Fibroblast of skin of abdomen (primary cell): ENCODE results near the gene EDN3.
A peak's percentile ranks its signal among the peaks of the same experiment; 100 is the strongest.

Experiments used
- DNase-seq: peaks from one replicate; pipeline ENCODE4 v3.0.0-alpha.2; 2013

Gene EDN3

DNA sequence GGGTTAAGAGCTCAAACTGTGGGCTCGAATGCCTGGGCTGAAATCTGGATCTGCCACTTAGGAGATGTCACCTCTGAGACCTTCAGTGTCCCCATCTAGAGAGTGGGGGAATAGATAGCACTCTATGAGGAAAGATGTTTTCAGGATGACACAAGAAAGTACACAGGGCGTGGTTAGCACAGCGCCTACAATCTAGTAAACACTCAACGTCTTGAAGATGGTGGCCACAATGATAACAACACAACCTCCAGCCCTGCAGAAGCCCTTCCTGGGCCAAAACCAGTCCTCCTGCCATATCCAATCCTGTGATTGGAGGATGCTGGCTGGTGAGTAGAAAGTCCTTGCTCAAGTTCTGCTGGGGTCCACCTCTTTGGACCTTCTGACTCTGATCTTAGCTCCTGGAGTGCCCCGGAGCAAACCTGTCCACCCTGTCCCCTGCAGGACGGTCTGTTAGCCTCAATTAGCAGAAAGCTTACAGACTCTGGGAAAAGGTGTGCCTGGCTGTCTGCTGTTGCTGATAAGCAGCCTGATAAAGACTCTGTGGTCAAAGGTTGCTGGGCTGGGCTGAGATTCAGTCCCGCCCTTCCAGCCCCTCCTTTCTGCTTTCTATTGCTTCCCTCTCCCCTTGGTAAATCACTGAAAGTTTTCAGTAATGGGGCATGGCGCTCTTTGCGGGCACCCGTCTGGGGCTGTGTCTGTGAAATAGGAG lies 8.2 kb downstream of the EDN3 start:
- no peak for DNase-seq

DNA sequence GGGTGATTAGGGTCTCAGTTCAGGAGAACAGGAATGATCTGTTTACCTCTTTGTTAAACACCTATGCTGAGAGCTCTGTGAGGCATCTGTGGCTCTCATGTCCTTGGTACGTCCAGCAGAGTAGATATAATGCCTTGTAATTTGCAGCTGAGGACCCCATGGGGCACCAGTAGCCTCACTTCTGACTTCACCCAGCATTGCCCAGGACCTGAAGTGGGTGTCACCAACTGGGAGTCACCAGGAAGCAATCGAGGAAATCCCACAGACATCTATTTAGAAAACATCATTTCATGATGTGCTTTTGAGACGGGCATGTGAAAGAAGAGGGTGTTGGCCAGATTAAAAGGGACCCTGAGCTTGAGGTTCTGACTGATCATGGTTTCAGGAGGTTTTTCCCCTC lies 8.8 kb downstream of the EDN3 start:
- no peak for DNase-seq

DNA sequence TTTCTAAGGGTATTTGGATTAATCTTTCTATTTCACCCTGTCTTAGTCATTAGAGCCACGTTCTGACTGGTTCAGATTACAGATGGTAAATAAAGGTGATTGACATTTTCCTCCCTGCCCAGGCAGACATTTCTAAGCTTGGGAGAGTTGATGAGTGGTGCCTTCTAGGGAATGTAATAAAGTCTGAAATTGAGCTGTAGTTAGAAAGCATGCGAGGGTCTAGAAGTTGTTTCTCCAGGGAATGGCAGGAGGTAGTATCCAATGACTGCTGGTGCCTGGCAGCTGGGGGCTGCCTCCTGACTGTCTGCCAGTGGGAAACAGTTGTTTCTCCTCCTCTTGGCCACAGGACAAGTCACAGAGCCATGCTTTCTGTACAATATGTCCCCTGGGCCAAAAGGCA lies 14.6 kb downstream of the EDN3 start:
- DNase-seq = no peak

DNA sequence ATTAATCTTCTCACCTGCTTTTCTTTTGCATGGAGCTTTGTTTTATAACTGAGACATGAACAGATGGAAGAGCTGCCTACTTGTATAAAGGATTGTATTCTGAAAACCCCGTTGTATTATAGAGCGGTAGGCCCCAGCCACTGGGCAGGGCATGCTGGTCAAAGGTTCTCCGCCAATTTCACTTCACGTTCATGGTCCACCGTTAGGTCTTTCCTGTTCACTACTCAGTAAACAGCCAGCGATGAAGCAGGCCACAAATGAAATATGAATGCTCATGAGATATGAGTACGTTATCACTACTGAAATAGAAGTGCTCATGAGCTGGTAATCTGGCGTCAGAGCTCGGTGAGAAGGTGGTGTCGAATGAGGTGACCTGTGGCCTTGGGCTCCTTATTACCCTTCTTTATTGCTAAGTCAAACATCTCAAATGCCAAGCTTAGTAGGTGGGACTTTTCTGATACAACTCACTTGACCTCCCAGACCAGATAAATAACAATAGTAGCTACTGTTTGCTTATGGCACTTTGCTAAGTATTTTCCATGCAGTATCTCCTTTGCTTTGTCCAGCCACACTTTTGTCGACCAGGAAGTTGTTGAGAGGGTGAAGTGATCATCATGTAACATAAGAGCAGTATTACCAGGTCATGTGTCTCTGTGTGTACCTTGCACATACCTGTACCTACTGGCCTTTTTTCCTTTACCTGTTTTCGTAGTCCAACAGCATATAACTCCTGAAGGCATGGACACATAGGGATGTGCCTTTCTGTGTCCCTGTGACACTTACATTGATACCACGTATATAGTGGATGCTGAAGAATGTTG lies 16.7 kb downstream of the EDN3 start:
- DNase-seq = no peak

DNA sequence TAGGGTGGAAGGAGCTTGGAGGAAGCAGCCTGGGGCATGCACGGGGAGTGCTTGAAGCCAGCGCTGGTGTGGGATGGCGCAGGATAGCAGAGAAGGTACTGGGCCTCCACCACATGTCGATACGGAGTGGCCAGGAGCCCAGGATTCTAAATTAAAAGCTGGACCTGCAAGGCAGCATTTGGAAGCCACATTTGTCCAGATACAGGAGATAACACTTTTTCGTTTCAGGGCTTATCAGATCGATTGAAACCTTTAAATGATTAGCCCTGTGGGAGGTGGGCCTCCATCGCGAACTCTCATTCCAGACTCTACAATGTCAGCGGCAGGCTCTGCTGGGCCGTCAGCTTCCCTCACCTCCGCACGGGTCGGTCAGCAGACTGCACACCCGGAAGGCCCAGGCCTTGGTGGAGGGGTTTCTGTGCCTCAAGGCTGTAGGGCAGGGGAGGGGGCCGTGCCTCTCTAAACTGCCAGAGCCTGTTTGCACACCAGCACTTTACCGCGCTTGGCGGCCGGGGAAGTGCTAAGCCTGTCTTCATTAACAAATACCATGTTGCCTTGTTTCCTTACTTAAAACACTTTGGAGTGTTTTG lies 17.9 kb downstream of the EDN3 start:
- no peak for DNase-seq

DNA sequence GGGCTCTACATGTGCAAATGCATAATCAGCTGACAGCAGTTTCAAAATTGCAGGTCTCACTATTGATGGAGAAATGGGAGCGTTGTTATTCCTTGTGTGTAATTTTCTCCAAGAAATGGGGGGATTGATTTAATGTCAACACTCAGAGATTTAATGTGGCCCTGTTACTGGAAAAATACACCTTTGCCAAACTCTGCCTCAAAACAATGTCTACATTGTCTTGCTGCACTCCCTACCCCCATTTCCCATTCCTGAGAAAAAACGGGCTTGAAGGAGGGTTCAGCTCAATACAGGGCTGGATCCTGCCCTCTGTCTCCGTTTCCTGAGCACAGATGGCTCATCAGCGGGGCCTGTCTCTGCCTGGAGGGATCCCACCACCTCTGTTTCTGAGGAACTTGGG lies 18.4 kb downstream of the EDN3 start:
- no peak for DNase-seq

DNA sequence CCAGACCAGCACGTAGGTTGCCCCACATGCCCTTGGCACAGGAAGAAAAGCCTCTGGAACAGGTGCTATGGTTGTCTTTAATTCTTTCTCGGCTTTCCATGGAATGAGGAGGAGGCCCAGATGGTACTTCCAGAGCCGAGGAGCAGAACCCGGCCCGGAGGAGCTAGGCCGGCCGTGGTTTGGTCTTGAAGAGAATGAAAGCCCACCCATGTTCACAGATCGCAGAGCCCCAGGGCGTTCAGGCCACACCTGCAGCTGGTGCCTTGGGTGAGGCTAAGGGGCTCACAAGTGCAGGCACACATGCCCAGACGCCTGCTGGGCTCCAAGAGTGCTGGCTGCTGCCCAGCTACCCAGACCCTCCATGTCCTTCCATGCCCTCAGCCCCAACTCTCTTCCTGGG lies 20.0 kb downstream of the EDN3 start:
- DNase-seq = no peak

DNA sequence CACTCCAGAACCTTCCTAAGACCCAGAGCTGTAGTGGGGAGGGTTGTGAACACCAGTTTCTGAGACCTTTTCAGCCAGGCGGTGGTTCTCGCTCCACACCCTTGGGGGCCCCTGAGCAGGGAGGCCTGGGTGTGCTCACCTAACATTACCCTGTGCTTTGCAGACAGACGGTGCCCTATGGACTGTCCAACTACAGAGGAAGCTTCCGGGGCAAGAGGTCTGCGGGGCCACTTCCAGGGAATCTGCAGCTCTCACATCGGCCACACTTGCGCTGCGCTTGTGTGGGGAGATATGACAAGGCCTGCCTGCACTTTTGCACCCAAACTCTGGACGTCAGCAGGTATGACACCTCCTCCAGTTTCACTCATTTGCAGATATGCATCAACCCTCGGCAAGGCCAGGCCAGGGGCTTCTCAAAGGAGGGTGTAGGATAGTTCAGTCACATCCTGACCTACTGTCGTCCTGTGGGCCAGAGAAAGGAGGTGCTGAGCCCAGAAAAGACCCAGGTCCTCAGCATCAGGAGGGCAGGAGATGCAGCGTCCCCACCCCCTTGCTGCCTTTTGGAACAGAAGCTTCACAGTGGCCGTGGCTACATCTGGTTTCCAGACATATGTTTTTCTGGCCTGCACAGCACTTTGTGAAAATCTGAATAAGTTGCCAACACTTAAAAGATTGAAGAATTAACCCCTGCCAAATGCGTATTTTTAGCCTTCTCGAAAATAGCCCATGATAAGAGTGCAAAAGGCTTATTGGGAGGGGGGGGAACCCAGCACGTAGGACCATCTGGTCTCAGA lies 20.6 kb downstream of the EDN3 start:
- peak; percentile 36 for DNase-seq

DNA sequence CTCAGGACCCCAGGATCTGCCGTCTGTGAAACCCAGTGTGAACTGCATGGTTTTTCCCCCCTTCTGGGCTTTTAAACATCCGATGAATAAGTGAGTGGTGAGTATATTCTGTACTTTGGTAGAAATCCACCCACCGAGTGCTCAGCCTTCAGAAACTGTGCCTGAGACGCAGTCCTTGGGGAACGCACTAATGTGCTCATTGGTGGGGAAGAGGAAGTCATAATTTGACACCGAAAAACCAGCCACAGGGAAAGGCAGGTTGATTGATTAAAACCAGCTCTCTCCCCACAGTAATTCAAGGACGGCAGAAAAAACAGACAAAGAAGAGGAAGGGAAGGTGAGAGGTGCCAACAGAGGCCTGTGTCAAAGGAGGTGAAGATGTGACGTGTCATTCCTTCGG lies 21.7 kb downstream of the EDN3 start:
- DNase-seq = peak; percentile 64

DNA sequence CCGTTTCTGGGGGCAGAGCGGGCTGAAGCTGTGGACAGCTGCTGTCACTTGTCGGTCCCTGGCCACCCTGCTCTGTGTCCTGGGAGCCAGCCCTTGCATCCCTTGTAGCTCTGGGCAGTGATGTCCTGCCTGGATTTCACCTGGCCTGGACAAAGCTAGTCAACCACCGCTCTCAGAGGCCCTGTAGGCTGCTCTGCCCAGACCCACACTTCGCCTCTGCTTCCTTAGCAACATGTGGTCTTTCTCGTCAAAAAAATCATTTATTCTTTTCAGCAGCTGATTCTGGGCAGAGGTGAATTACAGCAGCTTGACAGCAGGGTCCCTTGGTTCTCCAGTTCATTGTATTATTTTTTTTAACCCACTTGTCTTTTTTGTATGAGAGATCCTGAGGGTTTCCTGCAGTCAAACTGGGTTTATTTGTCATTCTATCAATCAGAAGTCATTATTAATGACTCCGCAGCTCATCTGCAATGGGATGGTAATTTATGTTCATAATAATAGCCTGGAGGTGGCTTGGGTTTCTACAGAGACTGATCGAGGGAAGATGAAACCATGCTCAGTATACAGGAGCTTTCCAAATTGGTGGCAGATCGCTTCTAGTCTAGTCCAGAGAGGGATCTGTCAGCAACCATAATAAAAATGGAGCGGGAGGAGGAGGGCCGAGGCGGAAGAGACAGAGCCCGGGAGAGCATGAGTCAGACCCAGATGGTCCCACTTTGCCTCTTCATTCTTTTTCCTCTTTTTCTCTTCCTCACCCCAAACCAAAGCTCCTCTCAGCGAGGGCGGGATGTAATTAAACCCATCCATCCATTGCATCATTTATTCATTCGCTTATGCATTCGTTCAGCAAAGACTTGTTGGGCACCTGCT lies 22.4 kb downstream of the EDN3 start:
- DNase-seq = peak; percentile 83

DNA sequence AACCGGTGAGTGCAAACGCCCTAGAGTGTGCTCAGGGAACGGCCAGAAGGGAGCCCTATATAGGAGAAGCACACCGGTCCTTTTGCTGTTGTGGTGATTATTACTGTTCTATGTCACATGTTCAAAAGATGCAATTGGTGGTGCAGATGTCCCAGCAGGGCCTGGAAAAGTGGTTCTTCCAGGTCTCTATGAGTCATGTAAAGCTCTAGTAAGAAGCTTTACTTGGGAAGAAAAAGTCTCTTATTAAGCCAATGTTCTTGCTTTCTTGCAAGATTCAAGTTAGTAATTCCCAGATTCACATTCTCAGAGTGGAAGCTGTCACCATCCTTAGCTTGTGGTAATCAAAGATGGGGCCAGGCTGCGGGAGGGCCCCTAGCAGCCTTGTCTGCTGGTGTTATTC lies 23.3 kb downstream of the EDN3 start:
- DNase-seq = peak; percentile 50

DNA sequence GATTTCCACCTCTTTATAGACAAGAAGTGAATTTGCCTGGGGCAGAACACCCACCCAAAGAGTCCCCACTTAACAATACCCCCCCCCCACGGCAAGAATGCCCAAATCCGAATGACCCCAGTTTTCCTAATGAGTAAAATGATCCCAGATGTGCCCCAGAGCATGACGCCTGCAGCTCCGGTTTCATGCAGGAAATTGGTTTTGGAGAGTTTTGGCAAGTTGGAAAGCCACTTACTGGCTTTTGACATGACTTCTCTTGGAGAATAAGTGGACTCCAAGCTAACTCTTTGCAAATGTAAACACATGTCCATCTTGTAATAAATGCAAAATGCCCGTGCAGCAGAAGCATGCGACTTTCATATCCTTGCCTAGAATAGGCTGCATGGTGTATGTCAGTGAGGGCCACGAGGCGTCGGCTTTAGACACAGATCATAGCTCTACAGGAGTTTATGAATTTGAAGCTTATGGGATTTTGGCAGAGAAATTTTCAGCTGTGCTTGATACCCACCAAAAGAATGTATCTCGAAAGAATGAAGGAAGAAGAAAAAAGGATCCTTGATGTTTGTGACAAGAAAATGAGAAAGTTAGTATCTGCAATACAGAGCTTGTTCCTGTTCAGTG lies 24.2 kb downstream of the EDN3 start:
- peak; percentile 30 for DNase-seq

DNA sequence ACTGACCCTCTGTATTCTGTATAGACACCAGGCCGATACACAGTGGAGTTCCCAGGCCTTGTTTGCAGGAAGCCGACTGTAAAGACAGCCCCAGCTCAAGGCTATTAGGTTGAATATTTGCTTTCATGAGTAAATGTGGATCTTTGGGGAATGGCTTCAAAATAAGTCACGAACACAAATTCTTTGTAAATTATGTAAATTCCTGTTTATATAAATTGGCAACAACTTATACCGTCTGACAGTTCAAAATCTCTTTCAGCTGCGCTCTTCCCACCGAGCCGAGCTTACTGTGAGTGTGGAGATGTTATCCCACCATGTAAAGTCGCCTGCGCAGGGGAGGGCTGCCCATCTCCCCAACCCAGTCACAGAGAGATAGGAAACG lies 24.7 kb downstream of the EDN3 start:
- DNase-seq = peak; percentile 20

DNA sequence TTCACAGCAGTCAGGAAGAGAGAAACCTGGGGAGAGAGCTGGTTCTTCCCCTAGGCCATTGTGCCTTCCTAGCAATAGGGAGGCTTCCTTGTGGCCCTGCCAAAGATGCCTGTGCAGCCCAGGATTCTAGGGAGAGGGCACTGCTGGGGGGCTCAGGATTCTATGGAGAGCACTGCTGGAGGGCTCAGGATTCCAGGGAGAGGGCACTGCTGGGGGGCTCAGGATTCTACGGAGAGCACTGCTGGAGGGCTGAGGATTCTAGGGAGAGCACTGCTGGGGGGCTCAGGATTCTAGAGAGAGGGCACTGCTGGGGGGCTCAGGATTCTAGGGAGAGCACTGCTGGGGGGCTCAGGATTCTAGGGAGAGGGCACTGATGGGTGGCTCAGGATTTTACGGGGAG lies 25.8 kb downstream of the EDN3 start:
- no peak for DNase-seq

DNA sequence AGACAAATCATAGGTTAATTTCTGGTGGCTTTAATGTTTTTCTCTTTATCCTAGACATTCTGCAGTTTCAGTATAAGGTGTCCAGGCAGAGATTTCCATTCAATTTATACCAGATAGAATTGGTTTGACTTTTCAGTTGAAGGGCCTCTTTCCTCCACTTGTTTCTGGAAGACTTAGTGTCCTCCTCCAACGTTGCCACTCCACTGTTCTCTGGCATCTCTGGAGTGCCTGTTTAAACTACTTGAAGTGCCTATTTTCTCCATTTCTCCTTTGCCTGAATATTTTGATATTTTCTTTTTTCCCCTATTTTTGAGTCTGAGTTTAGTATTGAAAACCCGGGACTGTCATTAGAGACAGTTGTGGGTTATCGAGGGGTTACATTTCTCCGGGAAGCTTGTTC lies 27.7 kb downstream of the EDN3 start:
- no peak for DNase-seq

DNA sequence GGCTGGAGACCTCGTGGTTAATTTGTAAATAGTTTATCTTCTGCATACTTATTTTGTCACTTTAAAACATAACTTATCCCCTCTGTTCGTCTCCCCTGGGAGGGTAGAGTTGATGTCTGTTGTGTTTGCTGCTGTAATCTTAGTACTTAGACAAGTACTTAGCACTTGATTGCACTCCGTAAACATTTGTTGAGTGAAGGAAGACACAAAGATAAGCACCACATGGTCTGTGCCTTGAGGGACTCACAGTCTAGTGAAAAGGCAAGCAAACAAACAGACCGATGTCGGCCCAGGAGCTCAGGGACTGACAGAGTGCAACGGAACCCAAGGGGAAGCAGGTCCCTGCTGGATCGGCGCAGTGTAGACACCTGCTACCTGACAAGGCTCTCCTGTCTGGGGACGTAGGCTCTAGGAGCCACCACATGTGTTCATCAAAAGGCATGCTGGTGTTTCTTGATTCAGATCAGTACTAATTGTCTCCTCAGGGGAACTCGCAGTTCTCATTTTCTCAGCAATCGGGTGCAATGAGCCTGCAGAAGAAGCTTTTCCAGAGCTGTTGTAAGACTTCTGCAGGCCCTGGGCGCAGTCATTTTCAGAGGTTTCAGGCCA lies 31.4 kb downstream of the EDN3 start:
- no peak for DNase-seq

DNA sequence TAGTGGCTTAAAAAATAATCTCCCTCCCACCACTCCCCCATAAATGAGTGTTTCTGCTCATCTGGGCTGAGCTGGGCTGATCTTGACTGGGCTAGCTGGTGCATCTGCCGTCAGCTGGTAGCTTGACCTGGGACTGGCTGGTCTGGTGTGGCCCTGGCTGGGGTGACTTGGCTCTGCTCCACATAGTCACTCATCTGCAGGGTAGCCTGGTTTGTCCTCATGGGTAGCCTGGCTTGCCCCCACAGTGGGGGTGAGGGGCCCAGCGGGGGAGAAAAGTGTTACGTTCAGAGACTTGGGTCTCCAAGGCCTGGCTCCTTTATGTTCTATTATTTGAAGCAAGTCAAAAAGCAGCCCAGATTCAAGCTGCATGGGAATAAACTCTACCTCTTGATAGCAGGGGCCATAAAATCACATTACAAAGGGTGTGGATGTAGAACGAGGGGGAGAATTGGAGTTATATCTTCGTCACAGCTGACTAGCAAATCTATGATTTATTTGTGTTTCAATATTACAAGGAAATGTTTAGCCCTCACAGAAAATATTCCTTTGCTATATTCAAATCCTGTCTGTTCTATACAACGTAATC lies 32.9 kb downstream of the EDN3 start:
- no peak for DNase-seq

DNA sequence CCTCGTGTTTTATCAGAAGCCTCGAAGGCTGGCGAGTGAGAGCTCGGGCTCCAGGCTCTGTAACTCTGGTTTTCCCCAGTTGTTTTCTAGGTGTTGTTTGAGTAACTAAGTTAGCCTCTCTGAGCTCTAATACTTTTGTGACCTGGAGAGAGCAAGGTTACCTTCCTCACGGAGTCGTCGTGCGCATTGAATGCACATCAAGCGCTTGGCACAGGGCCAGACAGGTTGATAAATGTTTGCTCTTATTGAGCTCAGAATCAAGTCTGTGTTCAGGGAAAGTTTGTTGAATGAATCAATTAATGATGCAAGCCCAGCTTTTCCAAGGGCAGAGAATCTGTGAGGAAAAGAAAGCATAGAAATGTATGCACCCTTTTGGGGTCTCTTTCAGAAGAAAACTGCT lies 33.5 kb downstream of the EDN3 start:
- no peak for DNase-seq

DNA sequence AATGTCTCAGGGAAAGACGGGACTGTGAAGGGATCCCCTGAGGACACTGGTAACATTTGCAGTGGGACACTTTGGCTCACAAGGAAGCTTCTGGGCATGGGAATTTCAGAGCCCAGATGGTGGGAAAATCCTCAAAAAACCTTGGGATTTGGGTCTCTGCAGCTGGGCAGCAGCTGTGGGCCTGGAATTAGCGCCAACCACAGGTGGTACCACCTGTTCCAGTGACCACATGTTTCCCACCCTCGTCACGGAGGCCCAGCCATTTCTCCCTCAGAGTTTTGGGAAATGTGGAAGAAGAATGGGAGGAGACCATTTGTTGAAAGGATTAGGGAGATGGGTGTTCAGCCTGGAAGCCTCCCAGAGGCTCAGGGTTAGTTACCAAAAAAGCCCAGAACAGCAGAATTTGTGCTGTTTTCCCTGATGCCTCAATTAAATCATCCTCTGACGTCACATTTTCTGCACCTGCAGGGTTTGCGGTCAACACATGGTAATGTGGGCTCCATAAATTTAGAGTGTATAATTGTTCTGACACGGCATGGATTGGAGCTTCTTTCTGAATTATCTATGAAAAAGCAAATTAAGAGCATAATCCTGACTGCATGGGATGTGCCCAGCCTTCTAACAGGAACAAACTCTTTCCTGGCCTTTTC lies 34.4 kb downstream of the EDN3 start:
- no peak for DNase-seq

DNA sequence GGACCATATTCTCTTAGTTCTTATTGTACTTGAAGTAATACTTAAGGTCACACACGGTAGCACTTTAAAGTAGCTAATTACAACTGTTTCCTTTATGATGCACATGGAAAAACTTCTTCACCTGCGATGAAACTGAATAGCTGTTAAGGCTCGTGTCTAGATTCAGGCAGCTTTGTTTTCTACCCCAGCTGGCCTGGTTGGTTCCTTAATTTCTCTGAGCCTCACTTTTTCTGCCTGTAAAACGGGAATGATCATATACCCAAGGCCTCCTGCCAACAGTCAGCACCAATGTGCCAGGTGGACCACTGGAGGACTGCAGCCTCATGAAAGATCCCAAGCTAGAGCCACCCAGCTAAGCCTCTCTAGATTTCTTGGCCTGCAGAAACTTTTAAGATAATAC lies 35.0 kb downstream of the EDN3 start:
- no peak for DNase-seq
